CD4-positive, alpha-beta T cell (primary cell): ENCODE data around the gene PRSS56. TPM values are rescaled to one million over a fixed set of nuclear protein-coding genes. Genes with fewer than 3 reads are reported as not detected.

Experiments used
- ATAC-seq: fragments of 200-7000 bp; cut with Tn5 transposase; one replicate; pipeline ENCODE4 v1.10.0; 2022; ENCODE audit warnings: mild to moderate bottlenecking; ENCODE audit not compliant: poor library complexity
- CTCF ChIA-PET: fragments of 350-600 bp; sonication (Branson Sonifier 250); formaldehyde crosslinking; loops from one replicate; lab custom pipeline; 2021; ENCODE audit warnings: antibody characterized with exemption, inconsistent platforms; lab: Charles Lee
- POLR2A ChIA-PET: fragments of 350-600 bp; sonication (Branson Sonifier 250); formaldehyde crosslinking; loops from one replicate; lab custom pipeline; 2021; ENCODE audit warnings: antibody characterized with exemption, inconsistent platforms; lab: Charles Lee
- DNase-seq, 14 experiments: peaks; one replicate each; pipeline ENCODE4 v3.0.0-alpha.2; 2013 to 2020; ENCODE audit warnings: mixed read lengths in 2 of 14
- H3K27ac ChIP-seq, 2 donors: one replicate each; pipeline versions ENCODE4 v1.5.1 to v1.7.0; 2013; ENCODE audit warnings: low read length in 2 of 2, low read depth in 1 of 2, mild to moderate bottlenecking in 1 of 2
- H3K27me3 ChIP-seq, 2 experiments: 1 replicate in 1 of 2; 2 replicates in 1 of 2; pipeline versions ENCODE4 v1.6.1 to v1.7.0; 2013; ENCODE audit warnings: low read length in 2 of 2, control low read depth in 1 of 2, mild to moderate bottlenecking in 1 of 2, moderate library complexity in 1 of 2; ENCODE audit not compliant: insufficient read depth in 2 of 2, control insufficient read depth in 1 of 2
- H3K36me3 ChIP-seq: one replicate; pipeline ENCODE4 v1.6.1; 2013; ENCODE audit warnings: low read length, control low read depth; ENCODE audit not compliant: insufficient read depth
- H3K4me1 ChIP-seq: one replicate; pipeline ENCODE4 v1.6.1; 2013; ENCODE audit warnings: low read length, control low read depth; ENCODE audit not compliant: insufficient read depth
- H3K4me3 ChIP-seq: one replicate; pipeline ENCODE4 v1.5.1; 2013; ENCODE audit warnings: mild to moderate bottlenecking, low read length, moderate library complexity
- H3K9me3 ChIP-seq, 2 experiments: 1 replicate in 1 of 2; 2 replicates in 1 of 2; pipeline versions ENCODE4 v1.6.1 to v1.7.0; 2013; ENCODE audit warnings: low read length in 2 of 2, mild to moderate bottlenecking in 2 of 2, control low read depth in 1 of 2, moderate library complexity in 1 of 2; ENCODE audit not compliant: control insufficient read depth in 1 of 2, insufficient read depth in 1 of 2
- H3K27ac Mint-ChIP-seq: one replicate; pipeline ENCODE4 v1.8.0; 2020; ENCODE audit warnings: mixed read lengths
- H3K27me3 Mint-ChIP-seq: one replicate; pipeline ENCODE4 v1.8.0; 2021; ENCODE audit warnings: mixed read lengths
- H3K36me3 Mint-ChIP-seq: one replicate; pipeline ENCODE4 v1.8.0; 2021; ENCODE audit warnings: low read depth, mixed read lengths
- H3K4me1 Mint-ChIP-seq: one replicate; pipeline ENCODE4 v1.8.0; 2021; ENCODE audit warnings: low read depth, mixed read lengths
- H3K4me3 Mint-ChIP-seq: one replicate; pipeline ENCODE4 v1.8.0; 2020; ENCODE audit warnings: mild to moderate bottlenecking, mixed read lengths
- H3K9me3 Mint-ChIP-seq: one replicate; pipeline ENCODE4 v1.8.0; 2020; ENCODE audit warnings: mixed read lengths
- intact Hi-C, 2 experiments: fragments of 100-400 bp; cut with DNase I in 1 of 2; cut with micrococcal nuclease in 1 of 2; formaldehyde crosslinking; loops; one replicate each; pipeline versions ENCODE4 v1.15.1 to v1.9.0; 2023 to 2025; cut with DNase I, micrococcal nuclease
- total RNA-seq, 174 experiments: library from RNA in 2 of 174; stranded (reverse) in 2 of 174; gene quantifications; one replicate each; pipeline ENCODE4 v1.2.3 and lab custom pipeline; 2021 to 2026
- TF ChIP-seq, protein P1 (sequence below): fragments of 200-600 bp; IDR thresholded peaks from one replicate; pipeline ENCODE4 v1.8.0; 2022; ENCODE audit warnings: antibody characterized with exemption, mild to moderate bottlenecking

PRSS56 gene
- total RNA-seq, 2 experiments from 2014 or later = not detected

DNA sequence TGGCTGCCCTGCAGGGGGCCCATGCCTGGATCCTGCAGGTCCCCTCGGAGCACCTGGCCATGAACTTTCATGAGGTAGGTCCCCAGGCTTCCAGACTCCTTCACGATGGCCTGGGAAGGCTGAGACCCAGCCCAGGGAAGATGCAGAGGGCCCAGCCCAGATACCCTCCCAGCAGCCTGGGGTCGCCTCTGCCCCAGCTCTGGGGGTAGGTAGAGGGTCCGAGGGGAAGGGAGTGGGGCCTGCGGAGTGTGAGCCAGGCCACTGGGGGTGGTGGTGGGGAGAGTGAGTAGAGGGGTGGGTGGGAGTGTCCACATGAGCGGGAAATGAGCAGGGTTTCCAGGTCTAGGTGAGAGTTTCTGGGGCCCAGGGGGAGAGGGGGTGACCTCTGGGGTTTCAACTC lies 4.6 kb downstream of the PRSS56 start:
- no peaks in the 10 kb centered on the region for H3K9me3 Mint-ChIP-seq
- no peak overlapping the region for H3K4me3 ChIP-seq
- ChIA-PET POLR2A (no interaction called here), CTCF (no interaction called here)
- H3K27ac ChIP-seq = no peak overlapping the region
- H3K36me3 ChIP-seq = no peaks in the 10 kb centered on the region
- no peak overlapping the region for H3K27ac Mint-ChIP-seq
- H3K27me3 ChIP-seq = peaks cover 40 to 60% of the 10 kb centered on the region in 2 experiments
- intact Hi-C loops = loop anchor here (5.0 to 10.0 kb wide), 3 partner anchors 87 to 617 kb away; partner anchors contain the start of gene NPPC (in 1 of the 2)
- H3K4me1 ChIP-seq = peaks cover 40% of the 10 kb centered on the region
- no peak overlapping the region for H3K4me3 Mint-ChIP-seq
- DNase-seq = no peak
- H3K36me3 Mint-ChIP-seq = no peaks in the 10 kb centered on the region
- H3K4me1 Mint-ChIP-seq = peaks cover 19% of the 10 kb centered on the region
- TF ChIP-seq, protein P1, sequence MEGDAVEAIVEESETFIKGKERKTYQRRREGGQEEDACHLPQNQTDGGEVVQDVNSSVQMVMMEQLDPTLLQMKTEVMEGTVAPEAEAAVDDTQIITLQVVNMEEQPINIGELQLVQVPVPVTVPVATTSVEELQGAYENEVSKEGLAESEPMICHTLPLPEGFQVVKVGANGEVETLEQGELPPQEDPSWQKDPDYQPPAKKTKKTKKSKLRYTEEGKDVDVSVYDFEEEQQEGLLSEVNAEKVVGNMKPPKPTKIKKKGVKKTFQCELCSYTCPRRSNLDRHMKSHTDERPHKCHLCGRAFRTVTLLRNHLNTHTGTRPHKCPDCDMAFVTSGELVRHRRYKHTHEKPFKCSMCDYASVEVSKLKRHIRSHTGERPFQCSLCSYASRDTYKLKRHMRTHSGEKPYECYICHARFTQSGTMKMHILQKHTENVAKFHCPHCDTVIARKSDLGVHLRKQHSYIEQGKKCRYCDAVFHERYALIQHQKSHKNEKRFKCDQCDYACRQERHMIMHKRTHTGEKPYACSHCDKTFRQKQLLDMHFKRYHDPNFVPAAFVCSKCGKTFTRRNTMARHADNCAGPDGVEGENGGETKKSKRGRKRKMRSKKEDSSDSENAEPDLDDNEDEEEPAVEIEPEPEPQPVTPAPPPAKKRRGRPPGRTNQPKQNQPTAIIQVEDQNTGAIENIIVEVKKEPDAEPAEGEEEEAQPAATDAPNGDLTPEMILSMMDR = no peak
- peaks cover 0 to 21% of the 10 kb centered on the region in 2 experiments for H3K9me3 ChIP-seq
- no peak for ATAC-seq
- H3K27me3 Mint-ChIP-seq = peaks cover 65% of the 10 kb centered on the region

DNA sequence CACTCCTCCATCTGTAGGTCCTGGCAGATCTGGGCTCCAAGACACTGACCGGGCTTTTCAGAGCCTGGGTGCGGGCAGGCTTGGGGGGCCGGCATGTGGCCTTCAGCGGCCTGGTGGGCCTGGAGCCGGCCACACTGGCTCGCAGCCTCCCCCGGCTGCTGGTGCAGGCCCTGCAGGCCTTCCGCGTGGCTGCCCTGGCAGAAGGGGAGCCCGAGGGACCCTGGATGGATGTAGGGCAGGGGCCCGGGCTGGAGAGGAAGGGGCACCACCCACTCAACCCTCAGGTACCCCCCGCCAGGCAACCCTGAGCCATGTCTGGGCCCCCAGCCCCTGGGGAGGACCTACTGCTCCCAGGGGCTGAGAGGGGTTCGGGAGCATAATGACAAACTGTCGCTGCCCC lies 5.0 kb downstream of the PRSS56 start:
- Histone ChIP-seq H3K9me3 (peaks cover 0 to 21% of the 10 kb centered on the region in 2 experiments), H3K27ac (no peak overlapping the region), H3K27me3 (peaks cover 39 to 60% of the 10 kb centered on the region in 2 experiments), H3K4me3 (no peak overlapping the region), H3K4me1 (peaks cover 40% of the 10 kb centered on the region), H3K36me3 (no peaks in the 10 kb centered on the region)
- Mint-ChIP-seq H3K4me1 (peaks cover 19% of the 10 kb centered on the region), H3K9me3 (no peaks in the 10 kb centered on the region), H3K4me3 (no peak overlapping the region), H3K27ac (no peak overlapping the region), H3K27me3 (peaks cover 65% of the 10 kb centered on the region), H3K36me3 (no peaks in the 10 kb centered on the region)
- TF ChIP-seq, protein P1 = no peak
- ATAC-seq (no peak), DNase-seq (no peak)
- intact Hi-C loops = loop anchor here in 1 of 2 experiments (10.0 kb wide), 1 partner anchor 600 kb away; the partner anchor contains the start of gene NPPC
- ChIA-PET CTCF (no interaction called here), POLR2A (no interaction called here)

DNA sequence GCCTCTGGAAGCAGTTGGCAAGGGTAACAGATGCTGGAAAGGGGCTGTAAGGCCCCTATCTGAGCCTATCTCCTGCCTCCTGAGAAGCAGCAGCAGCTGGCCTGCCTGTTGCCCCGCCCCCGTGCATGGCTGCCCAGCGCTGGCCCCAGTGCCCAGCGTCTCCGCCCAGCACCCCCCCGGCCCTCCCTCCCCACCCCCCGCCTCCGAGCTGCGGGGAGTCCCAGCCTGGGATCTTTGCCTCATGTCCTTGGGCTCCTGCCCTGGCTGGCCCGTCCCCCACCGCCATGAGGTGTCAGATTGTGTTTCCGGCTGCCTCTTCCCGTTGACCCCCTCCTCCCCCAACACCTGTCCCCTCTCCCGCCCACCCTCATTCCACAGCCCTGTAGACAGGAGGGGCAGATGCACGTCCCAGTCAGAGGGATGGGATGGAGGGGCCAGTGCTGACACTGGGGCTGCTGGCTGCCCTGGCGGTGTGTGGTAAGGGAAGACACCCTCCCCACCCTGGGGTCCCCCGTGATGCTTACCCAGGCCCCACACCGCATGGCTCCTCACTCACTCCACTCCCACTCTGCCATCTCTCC lies 5.7 kb downstream of the PRSS56 start, which contains the start of gene CHRND:
CHRND (plus strand) TSS at position 370 of the 581 bp plus-strand sequence; CDS start at position 426, 56 bp downstream.
- Mint-ChIP-seq H3K9me3 (no peaks in the 10 kb centered on the region), H3K36me3 (no peaks in the 10 kb centered on the region), H3K4me3 (no peak within 1 kb of the TSS), H3K27ac (no peak within 1 kb of the TSS), H3K4me1 (peaks cover 19% of the 10 kb centered on the region), H3K27me3 (peaks cover 64% of the 10 kb centered on the region)
- no peak for DNase-seq
- Histone ChIP-seq H3K27ac (no peak within 1 kb of the TSS), H3K9me3 (peaks cover 0 to 21% of the 10 kb centered on the region in 2 experiments), H3K27me3 (peaks cover 35 to 58% of the 10 kb centered on the region in 2 experiments), H3K36me3 (no peaks in the 10 kb centered on the region), H3K4me3 (no peak within 1 kb of the TSS), H3K4me1 (peaks cover 40% of the 10 kb centered on the region)
- ATAC-seq = no peak
- intact Hi-C loops = loop anchor here in 1 of 2 experiments (10.0 kb wide), 1 partner anchor 601 kb away; the partner anchor contains the start of gene NPPC
- ChIA-PET POLR2A (no interaction called here), CTCF (no interaction called here)
- TF ChIP-seq, protein P1 = no peak
